Type B pancreatic cell (in vitro differentiated cells): ENCODE results near the gene COL9A2. TPM values are rescaled to one million over a fixed set of nuclear protein-coding genes. Genes with fewer than 3 reads are reported as not detected.

Source experiments
- DNase-seq: peaks from one replicate; pipeline ENCODE4 v3.0.0; 2021; ENCODE audit warnings: mixed read lengths; ENCODE audit not compliant: unreplicated experiment; ENCODE audit errors: extremely low spot score
- H3K27ac Mint-ChIP-seq: 2 replicates; pipeline ENCODE4 v1.8.0; 2021; ENCODE audit warnings: mild to moderate bottlenecking, mixed read lengths
- H3K27me3 Mint-ChIP-seq: 2 replicates; pipeline ENCODE4 v1.8.0; 2021; ENCODE audit warnings: mixed read lengths
- H3K36me3 Mint-ChIP-seq: 2 replicates; pipeline ENCODE4 v1.8.0; 2021; ENCODE audit warnings: mixed read lengths
- H3K4me1 Mint-ChIP-seq: one replicate; pipeline ENCODE4 v1.8.0; 2021; ENCODE audit warnings: mixed read lengths; ENCODE audit not compliant: unreplicated experiment
- H3K4me3 Mint-ChIP-seq: 2 replicates; pipeline ENCODE4 v1.8.0; 2021; ENCODE audit warnings: mild to moderate bottlenecking, mixed read lengths
- H3K9me3 Mint-ChIP-seq: 2 replicates; pipeline ENCODE4 v1.8.0; 2021; ENCODE audit warnings: mixed read lengths
- total RNA-seq: library from RNA; stranded (reverse); gene quantifications from 2 replicates; pipeline ENCODE4 v1.2.1, GENCODE V29; 2021; ENCODE audit warnings: low replicate concordance
- TF ChIP-seq, protein P1 (sequence below): fragments of 200-600 bp; sonication (generic); conservative IDR thresholded peaks from 2 replicates; pipeline ENCODE4 v1.5.0; 2021; ENCODE audit warnings: antibody characterized with exemption, mild to moderate bottlenecking

The COL9A2 gene
- total RNA-seq, 1 donor from 2014 or later = 19.8 TPM

- Mint-ChIP-seq H3K36me3 (no peaks in the 10 kb centered on the region), H3K27me3 (no peaks in the 10 kb centered on the region), H3K27ac (no peak overlapping the region), H3K4me1 (no peaks in the 10 kb centered on the region), H3K9me3 (no peaks in the 10 kb centered on the region), H3K4me3 (no peak overlapping the region)
- TF ChIP-seq, protein P1, sequence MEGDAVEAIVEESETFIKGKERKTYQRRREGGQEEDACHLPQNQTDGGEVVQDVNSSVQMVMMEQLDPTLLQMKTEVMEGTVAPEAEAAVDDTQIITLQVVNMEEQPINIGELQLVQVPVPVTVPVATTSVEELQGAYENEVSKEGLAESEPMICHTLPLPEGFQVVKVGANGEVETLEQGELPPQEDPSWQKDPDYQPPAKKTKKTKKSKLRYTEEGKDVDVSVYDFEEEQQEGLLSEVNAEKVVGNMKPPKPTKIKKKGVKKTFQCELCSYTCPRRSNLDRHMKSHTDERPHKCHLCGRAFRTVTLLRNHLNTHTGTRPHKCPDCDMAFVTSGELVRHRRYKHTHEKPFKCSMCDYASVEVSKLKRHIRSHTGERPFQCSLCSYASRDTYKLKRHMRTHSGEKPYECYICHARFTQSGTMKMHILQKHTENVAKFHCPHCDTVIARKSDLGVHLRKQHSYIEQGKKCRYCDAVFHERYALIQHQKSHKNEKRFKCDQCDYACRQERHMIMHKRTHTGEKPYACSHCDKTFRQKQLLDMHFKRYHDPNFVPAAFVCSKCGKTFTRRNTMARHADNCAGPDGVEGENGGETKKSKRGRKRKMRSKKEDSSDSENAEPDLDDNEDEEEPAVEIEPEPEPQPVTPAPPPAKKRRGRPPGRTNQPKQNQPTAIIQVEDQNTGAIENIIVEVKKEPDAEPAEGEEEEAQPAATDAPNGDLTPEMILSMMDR = no peak
- DNase-seq = no peak
These were observed 11.6 kb downstream of the COL9A2 start for GRCh38 chr1:40305451-40305850.

DNA sequence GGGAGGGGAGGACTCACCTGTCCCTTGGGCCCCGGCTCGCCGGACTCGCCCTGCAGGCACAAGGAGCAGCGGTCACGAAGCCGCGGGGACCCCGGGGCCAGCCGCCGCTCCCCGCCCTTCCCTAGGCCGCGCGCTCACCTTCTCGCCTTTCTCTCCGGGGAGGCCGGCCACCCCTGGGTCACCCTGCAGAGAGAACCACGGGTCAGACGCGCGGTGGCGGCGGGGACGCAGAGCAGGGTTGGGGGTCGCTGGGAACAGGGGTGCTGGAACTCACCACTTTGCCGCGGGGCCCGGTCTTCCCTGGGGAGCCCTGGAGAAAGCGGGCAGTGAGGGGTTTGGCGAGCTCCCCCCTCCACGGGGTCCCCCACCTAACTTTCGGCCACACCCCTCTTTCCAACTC, 13.3 kb downstream of the COL9A2 start:
- Mint-ChIP-seq H3K36me3 (no peaks in the 10 kb centered on the region), H3K4me3 (no peak overlapping the region), H3K9me3 (no peaks in the 10 kb centered on the region), H3K27ac (no peak overlapping the region), H3K27me3 (no peaks in the 10 kb centered on the region), H3K4me1 (no peaks in the 10 kb centered on the region)
- TF ChIP-seq, protein P1 = no peak
- no peak for DNase-seq

DNA sequence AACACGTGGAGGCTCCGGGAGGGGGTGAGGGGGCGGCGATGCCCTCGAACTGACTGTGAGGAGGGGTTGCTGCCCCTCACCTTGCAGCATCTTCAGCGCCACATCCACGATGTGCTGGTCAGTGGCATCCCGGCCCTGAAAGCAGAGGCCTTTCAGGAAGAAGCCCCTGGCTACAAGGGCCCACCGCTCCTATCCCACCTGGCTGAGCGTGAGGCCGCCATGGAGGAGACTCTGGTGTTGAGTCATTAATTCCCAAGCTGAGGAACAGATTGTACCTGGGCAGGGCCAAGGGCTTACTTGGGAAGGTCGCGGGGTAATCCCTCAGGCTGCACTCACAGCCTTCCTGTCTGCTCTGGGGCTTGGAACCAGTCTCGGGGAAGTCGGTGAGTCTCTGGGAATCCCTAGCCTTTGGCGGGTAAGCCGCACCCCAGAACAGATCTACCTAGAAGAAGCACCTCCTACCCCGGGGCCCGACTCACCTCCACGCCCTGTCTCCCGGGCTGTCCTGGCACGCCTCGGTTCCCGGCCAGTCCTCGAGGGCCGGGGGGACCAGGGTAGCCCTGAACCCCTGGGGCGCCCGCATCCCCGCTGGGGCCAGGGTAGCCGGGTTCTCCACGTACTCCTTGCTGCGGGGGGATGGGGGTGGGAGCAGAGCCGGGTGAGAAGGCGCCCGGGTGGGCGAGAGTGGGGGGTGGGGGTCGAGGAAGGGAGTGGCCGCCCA, 13.9 kb downstream of the COL9A2 start:
- TF ChIP-seq, protein P1 = no peak
- no peak overlapping the region for H3K4me3 Mint-ChIP-seq
- H3K36me3 Mint-ChIP-seq = no peaks in the 10 kb centered on the region
- no peak for DNase-seq
- no peaks in the 10 kb centered on the region for H3K4me1 Mint-ChIP-seq
- H3K9me3 Mint-ChIP-seq = no peaks in the 10 kb centered on the region
- no peak overlapping the region for H3K27ac Mint-ChIP-seq
- no peaks in the 10 kb centered on the region for H3K27me3 Mint-ChIP-seq

- no peaks in the 10 kb centered on the region for H3K27me3 Mint-ChIP-seq
- no peaks in the 10 kb centered on the region for H3K9me3 Mint-ChIP-seq
- H3K4me1 Mint-ChIP-seq = no peaks in the 10 kb centered on the region
- H3K27ac Mint-ChIP-seq = no peak overlapping the region
- H3K36me3 Mint-ChIP-seq = no peaks in the 10 kb centered on the region
- DNase-seq = no peak
- TF ChIP-seq, protein P1 = no peak
- H3K4me3 Mint-ChIP-seq = no peak overlapping the region
These were observed 14.6 kb downstream of the COL9A2 start for GRCh38 chr1:40302475-40302874.

GRCh38 chr1:40301541-40302299, 15.4 kb downstream of the COL9A2 start:
- Mint-ChIP-seq H3K4me1 (no peaks in the 10 kb centered on the region), H3K27ac (no peak overlapping the region), H3K9me3 (no peaks in the 10 kb centered on the region), H3K4me3 (no peak overlapping the region), H3K36me3 (no peaks in the 10 kb centered on the region), H3K27me3 (no peaks in the 10 kb centered on the region)
- no peak for DNase-seq
- TF ChIP-seq, protein P1 = no peak
